Effector memory CD4-positive, alpha-beta T cell (primary cell): Measurements from ENCODE around the gene MAP3K5.
A peak's percentile ranks its signal among the peaks of the same experiment; 100 is the strongest.

ENCODE experiments used
- DNase-seq, 3 donors: peaks; one replicate each; pipeline ENCODE4 v3.0.0-alpha.2; 2020
- H3K27ac ChIP-seq: 2 replicates; pipeline ENCODE4 v1.7.0; 2013; ENCODE audit warnings: mild to moderate bottlenecking, low read length, moderate library complexity; ENCODE audit not compliant: insufficient read depth, poor library complexity, severe bottlenecking
- H3K27me3 ChIP-seq: replicated peaks from 2 replicates; pipeline ENCODE4 v1.7.0; 2013; ENCODE audit warnings: mild to moderate bottlenecking, low read length; ENCODE audit not compliant: insufficient read depth, control insufficient read depth, poor library complexity, severe bottlenecking
- H3K36me3 ChIP-seq: 2 replicates; pipeline ENCODE4 v1.7.0; 2013; ENCODE audit warnings: mild to moderate bottlenecking, low read length, moderate library complexity; ENCODE audit not compliant: control insufficient read depth, insufficient read depth
- H3K4me1 ChIP-seq: 2 replicates; pipeline ENCODE4 v1.7.0; 2013; ENCODE audit warnings: low read length, mild to moderate bottlenecking; ENCODE audit not compliant: control insufficient read depth, insufficient read depth, poor library complexity, severe bottlenecking
- H3K4me3 ChIP-seq: 2 replicates; pipeline ENCODE4 v1.7.0; 2013; ENCODE audit warnings: low read length, low read depth, mild to moderate bottlenecking; ENCODE audit not compliant: insufficient read depth, poor library complexity, severe bottlenecking
- H3K9me3 ChIP-seq: 2 replicates; pipeline ENCODE4 v1.7.0; 2013; ENCODE audit warnings: mild to moderate bottlenecking, low read length, moderate library complexity; ENCODE audit not compliant: control insufficient read depth

The MAP3K5 gene

DNA sequence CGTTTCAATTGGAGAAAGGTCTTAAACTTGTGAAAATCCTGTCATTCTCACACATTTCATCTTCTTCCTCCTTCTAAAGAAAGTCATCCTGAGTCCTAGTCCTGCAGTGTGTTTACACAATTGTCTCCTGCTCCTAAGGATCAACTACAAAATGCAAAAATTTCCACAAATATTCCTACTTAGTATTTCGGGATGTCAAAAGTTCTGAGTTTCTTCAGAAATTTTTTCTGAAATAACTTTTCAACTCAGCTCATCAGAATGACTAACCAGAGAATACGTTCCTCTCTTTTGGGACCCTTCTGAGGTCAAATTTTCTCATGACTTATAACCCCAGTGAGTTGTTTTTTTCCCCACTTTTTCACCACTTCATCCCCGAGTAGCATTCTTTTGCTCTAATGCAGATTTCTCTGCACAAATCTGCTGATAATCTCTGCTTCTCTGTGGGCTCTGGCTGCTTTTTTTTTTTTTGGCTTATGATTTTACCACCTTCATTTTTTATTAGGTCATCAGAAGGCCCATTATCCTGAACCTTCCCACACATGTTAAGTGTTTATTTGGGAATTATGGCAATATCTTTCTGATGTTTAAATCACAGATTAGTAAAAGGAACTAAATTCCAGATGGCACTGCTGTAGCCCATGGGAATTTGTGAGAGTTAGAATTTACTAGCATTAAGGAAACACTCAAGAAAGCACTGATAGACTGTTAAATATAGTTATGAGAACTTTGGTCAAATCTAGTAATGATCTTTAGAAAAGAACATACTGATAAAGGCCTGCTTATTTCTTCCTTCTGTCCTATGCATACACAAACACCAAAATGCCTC is 41.4 kb downstream of the MAP3K5 start:
- peaks cover 46% of the 10 kb centered on the region for H3K4me1 ChIP-seq

GRCh38 chr6:136749359-136749997 is 42.8 kb downstream of the MAP3K5 start:
- peaks cover 45% of the 10 kb centered on the region for H3K4me1 ChIP-seq
- H3K9me3 ChIP-seq = no peaks in the 10 kb centered on the region
- H3K27ac ChIP-seq = peak overlapping the region; percentile 6
- no peaks in the 10 kb centered on the region for H3K36me3 ChIP-seq
- no peaks in the 10 kb centered on the region for H3K27me3 ChIP-seq
- no peak overlapping the region for H3K4me3 ChIP-seq
- no peak for DNase-seq

More for the DNA sequence above, 41.4 kb downstream of the MAP3K5 start:
- no peak for DNase-seq
- no peak overlapping the region for H3K4me3 ChIP-seq
- no peaks in the 10 kb centered on the region for H3K9me3 ChIP-seq
- no peaks in the 10 kb centered on the region for H3K36me3 ChIP-seq
- peak overlapping the region; percentile 44 for H3K27ac ChIP-seq
- H3K27me3 ChIP-seq = no peaks in the 10 kb centered on the region

DNA sequence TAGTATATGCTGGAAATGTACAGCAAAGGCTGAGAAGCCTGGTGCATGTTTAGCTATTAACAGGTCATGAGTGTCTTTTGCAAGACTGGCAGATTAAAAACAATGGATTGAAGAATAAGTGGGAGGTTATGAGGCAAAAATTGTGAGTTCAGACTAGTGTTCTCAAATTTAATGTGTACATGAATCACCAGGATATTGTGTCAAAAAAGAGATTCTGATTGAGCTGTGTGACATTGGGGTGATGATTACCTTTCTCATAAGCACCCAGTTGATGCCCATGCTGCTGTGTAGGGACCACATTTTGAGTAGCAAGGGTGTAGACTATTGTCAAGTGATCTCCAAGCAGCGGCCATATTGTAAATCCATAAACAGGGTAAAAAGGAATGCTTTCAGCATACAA is 44.8 kb downstream of the MAP3K5 start:
- no peaks in the 10 kb centered on the region for H3K36me3 ChIP-seq
- H3K27ac ChIP-seq = no peak overlapping the region
- no peaks in the 10 kb centered on the region for H3K27me3 ChIP-seq
- no peaks in the 10 kb centered on the region for H3K9me3 ChIP-seq
- H3K4me3 ChIP-seq = no peak overlapping the region
- peaks cover 25% of the 10 kb centered on the region for H3K4me1 ChIP-seq
- DNase-seq = no peak

DNA sequence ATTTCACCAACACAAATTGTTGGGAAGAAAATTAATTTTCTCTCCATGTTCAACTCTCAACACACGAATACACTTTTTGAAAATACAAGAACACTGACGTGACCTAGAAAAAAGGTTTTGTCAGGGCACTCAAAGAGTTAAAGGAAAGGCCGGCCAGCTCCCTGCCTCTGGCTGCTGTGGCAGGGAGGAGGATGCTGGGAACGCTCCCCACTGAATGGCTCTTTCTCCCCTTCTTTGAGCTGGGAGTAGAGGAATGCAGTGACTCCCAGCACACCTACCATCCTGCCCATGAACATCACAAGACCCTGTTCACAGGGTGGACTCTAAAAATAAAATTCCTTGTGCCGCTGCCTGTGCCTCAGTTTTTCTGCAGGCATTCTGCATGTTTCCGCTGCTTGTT is 47.0 kb downstream of the MAP3K5 start:
- Histone ChIP-seq H3K36me3 (no peaks in the 10 kb centered on the region), H3K27ac (no peak overlapping the region), H3K9me3 (no peaks in the 10 kb centered on the region)

GRCh38 chr6:136744889-136745288 is 47.4 kb downstream of the MAP3K5 start:
- no peaks in the 10 kb centered on the region for H3K9me3 ChIP-seq
- H3K27me3 ChIP-seq = no peaks in the 10 kb centered on the region
- H3K4me3 ChIP-seq = no peak overlapping the region
- H3K4me1 ChIP-seq = peaks cover 4% of the 10 kb centered on the region
- no peaks in the 10 kb centered on the region for H3K36me3 ChIP-seq
- DNase-seq = no peak
- no peak overlapping the region for H3K27ac ChIP-seq

More for the DNA sequence above, 47.0 kb downstream of the MAP3K5 start:
- H3K4me1 ChIP-seq = peaks cover 5% of the 10 kb centered on the region
- no peak for DNase-seq
- no peak overlapping the region for H3K4me3 ChIP-seq
- no peaks in the 10 kb centered on the region for H3K27me3 ChIP-seq

- H3K9me3 ChIP-seq = no peaks in the 10 kb centered on the region
- no peak overlapping the region for H3K4me3 ChIP-seq
- no peaks in the 10 kb centered on the region for H3K36me3 ChIP-seq
- H3K27me3 ChIP-seq = no peaks in the 10 kb centered on the region
- no peak for DNase-seq
- no peaks in the 10 kb centered on the region for H3K4me1 ChIP-seq
- no peak overlapping the region for H3K27ac ChIP-seq
Measured at GRCh38 chr6:136742125-136742524, 50.2 kb downstream of the MAP3K5 start.

DNA sequence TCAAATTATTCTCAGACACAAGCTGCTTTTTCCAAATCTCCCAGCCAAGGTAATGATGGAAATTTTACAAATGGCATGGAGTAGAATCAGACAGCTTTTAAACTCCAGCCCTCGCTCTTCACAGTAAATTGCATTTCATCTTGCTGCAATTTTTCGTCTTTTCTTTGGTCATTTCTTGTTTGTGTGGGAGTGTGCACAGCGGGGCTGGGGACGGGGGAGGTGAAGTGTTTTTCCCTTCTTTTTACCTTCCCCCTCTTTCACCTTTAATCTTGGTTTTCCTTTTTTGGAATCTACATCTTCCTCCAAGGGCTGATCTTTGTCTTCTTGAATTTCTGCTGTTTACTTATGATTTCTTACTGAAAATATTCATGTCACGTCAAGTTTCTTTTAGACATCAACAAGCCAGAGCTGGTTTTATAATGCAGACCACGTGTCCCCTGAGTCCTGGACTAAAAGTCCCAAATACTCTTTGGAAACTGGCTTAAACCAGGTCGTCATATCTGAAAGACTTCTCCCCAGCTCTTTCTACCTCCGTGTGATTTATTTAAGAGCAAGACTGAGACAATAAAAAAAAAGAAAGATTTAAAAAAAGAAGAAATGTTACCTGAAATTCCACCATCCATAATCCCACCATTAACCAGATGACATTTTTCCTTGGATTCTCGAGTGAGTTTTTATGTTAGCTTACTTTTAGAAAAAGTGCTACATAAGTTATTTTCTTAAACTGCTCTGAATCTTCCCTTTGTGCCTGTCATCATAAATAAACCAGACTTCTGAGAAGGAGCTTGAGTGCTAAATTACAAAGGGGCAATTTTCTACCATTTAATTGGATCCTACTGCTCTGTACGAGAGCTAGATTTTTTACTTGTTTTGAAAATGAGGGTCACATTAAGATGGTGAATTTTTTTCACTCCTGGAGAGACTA is 52.0 kb downstream of the MAP3K5 start:
- DNase-seq = no peak
- no peak overlapping the region for H3K27ac ChIP-seq
- H3K9me3 ChIP-seq = no peaks in the 10 kb centered on the region
- H3K27me3 ChIP-seq = no peaks in the 10 kb centered on the region
- H3K36me3 ChIP-seq = no peaks in the 10 kb centered on the region
- H3K4me1 ChIP-seq = no peaks in the 10 kb centered on the region
- no peak overlapping the region for H3K4me3 ChIP-seq

GRCh38 chr6:136739501-136739900 is 52.8 kb downstream of the MAP3K5 start:
- DNase-seq = no peak
- Histone ChIP-seq H3K36me3 (no peaks in the 10 kb centered on the region), H3K4me3 (no peak overlapping the region), H3K27me3 (no peaks in the 10 kb centered on the region), H3K9me3 (no peaks in the 10 kb centered on the region), H3K4me1 (no peaks in the 10 kb centered on the region), H3K27ac (no peak overlapping the region)

DNA sequence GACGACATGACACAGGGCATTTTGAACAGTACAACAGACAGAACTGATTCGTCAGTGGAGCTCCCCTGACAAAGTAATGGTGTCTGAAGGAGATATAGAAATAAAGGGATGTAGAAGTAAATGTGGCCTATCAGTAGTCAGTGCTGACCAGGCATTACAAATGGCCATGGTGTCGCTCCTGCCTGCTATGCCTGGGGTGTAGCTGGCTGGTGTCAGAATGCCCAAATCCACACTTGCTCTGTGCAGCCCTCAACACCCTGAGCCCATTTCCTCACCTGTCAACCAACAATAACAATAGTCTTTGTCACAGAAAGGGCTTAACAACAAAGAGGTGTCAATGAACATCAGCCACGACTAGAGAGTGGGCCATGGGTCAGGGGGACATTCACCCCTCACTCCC is 53.2 kb downstream of the MAP3K5 start:
- H3K27me3 ChIP-seq = no peaks in the 10 kb centered on the region
- H3K4me1 ChIP-seq = no peaks in the 10 kb centered on the region
- no peaks in the 10 kb centered on the region for H3K36me3 ChIP-seq
- no peaks in the 10 kb centered on the region for H3K9me3 ChIP-seq
- DNase-seq = no peak
- no peak overlapping the region for H3K27ac ChIP-seq
- no peak overlapping the region for H3K4me3 ChIP-seq
